B cell (primary cell): ENCODE results near the gene RPS14. TPM values are rescaled to one million over a fixed set of nuclear protein-coding genes. Genes with fewer than 3 reads are reported as not detected.

Source experiments
- ATAC-seq: fragments of 200-7000 bp; cut with Tn5 transposase; one replicate; pipeline ENCODE4 v1.10.0; 2021; ENCODE audit warnings: low read depth, mild to moderate bottlenecking, moderate number of reproducible peaks, moderate library complexity
- CTCF ChIA-PET: fragments of 350-600 bp; sonication (Branson Sonifier 250); formaldehyde crosslinking; loops from one replicate; lab custom pipeline; 2021; ENCODE audit warnings: antibody characterized with exemption, inconsistent platforms; lab: Charles Lee
- POLR2A ChIA-PET: fragments of 350-600 bp; sonication (Branson Sonifier 250); formaldehyde crosslinking; loops from one replicate; lab custom pipeline; 2021; ENCODE audit warnings: antibody characterized with exemption; lab: Charles Lee
- DNase-seq: peaks from one replicate; pipeline ENCODE4 v3.0.0; 2013
- H2AFZ ChIP-seq: 2 replicates; pipeline ENCODE4 v1.6.1; 2012; ENCODE audit warnings: mild to moderate bottlenecking, low read depth, low read length; ENCODE audit not compliant: insufficient read depth, poor library complexity, severe bottlenecking
- H3K27ac ChIP-seq, 2 donors: 1 replicate in 1 of 2; 2 replicates in 1 of 2; pipeline ENCODE4 v1.5.1; 2012 to 2013; ENCODE audit warnings: low read length in 2 of 2, mild to moderate bottlenecking in 2 of 2, moderate library complexity in 1 of 2
- H3K27me3 ChIP-seq, 4 experiments: fragments of 200-600 bp in 1 of 4; sonication (generic) in 1 of 4; replicated peaks in 1 of 4; 1 replicate in 2 of 4; 2 replicates in 2 of 4; pipeline versions ENCODE4 v1.6.1 to v1.7.0; 2013 to 2016; ENCODE audit warnings: low read length in 3 of 4, mild to moderate bottlenecking in 2 of 4, mixed read lengths in 1 of 4, moderate library complexity in 1 of 4; ENCODE audit not compliant: insufficient read depth in 4 of 4, control insufficient read depth in 3 of 4; ENCODE audit errors: control extremely low read depth in 1 of 4
- H3K36me3 ChIP-seq, 2 experiments: replicated peaks in 1 of 2; 1 replicate in 1 of 2; 2 replicates in 1 of 2; pipeline versions ENCODE4 v1.6.1 to v1.7.1; 2013; ENCODE audit warnings: low read length in 1 of 2; ENCODE audit not compliant: insufficient read depth in 2 of 2, control insufficient read depth in 1 of 2; ENCODE audit errors: control extremely low read depth in 1 of 2, extremely low read depth in 1 of 2
- H3K4me1 ChIP-seq, 2 donors: fragments of 200-600 bp in 1 of 2; sonication (generic) in 1 of 2; 1 replicate in 1 of 2; 2 replicates in 1 of 2; pipeline versions ENCODE4 v1.5.1 to v1.6.1; 2013 to 2017; ENCODE audit warnings: low read length in 2 of 2; ENCODE audit not compliant: control insufficient read depth in 2 of 2, insufficient read depth in 2 of 2
- H3K4me2 ChIP-seq: replicated peaks from 2 replicates; pipeline ENCODE3; 2012; ENCODE audit warnings: mild to moderate bottlenecking, low read depth, low read length; ENCODE audit not compliant: poor library complexity, severe bottlenecking
- H3K4me3 ChIP-seq, 5 experiments: fragments of 200-600 bp in 1 of 5; sonication (generic) in 1 of 5; 1 replicate in 3 of 5; 2 replicates in 2 of 5; pipeline versions ENCODE4 v1.5.1 to v1.7.0; 2011 to 2016; ENCODE audit warnings: low read length in 4 of 5, mild to moderate bottlenecking in 4 of 5, low read depth in 2 of 5, control low read depth in 1 of 5, moderate library complexity in 1 of 5; ENCODE audit not compliant: insufficient read depth in 1 of 5; ENCODE audit errors: control extremely low read depth in 1 of 5, extremely low read depth in 1 of 5
- H3K79me2 ChIP-seq: fragments of 200-600 bp; sonication (generic); one replicate; pipeline ENCODE4 v1.6.0; 2016; ENCODE audit warnings: low read length; ENCODE audit not compliant: control insufficient read depth, insufficient read depth
- H3K9ac ChIP-seq: fragments of 200-600 bp; sonication (generic); 2 replicates; pipeline ENCODE4 v1.6.1; 2017; ENCODE audit warnings: mild to moderate bottlenecking, low read length, moderate library complexity
- H3K9me3 ChIP-seq, 3 donors: one replicate each; pipeline versions ENCODE4 v1.6.1 to v1.7.1; 2013; ENCODE audit warnings: low read length in 2 of 3; ENCODE audit not compliant: control insufficient read depth in 2 of 3, insufficient read depth in 1 of 3; ENCODE audit errors: control extremely low read depth in 1 of 3
- H4K20me1 ChIP-seq: 2 replicates; pipeline ENCODE4 v1.6.0; 2012; ENCODE audit warnings: mild to moderate bottlenecking, low read length; ENCODE audit not compliant: insufficient read depth, control insufficient read depth, poor library complexity, severe bottlenecking
- H3K27ac Mint-ChIP-seq: one replicate; pipeline ENCODE4 v1.8.0; 2021; ENCODE audit warnings: mixed read lengths
- H3K27me3 Mint-ChIP-seq: one replicate; pipeline ENCODE4 v1.8.0; 2021; ENCODE audit warnings: mixed read lengths
- H3K4me1 Mint-ChIP-seq: one replicate; pipeline ENCODE4 v1.8.0; 2021; ENCODE audit warnings: mixed read lengths
- H3K4me3 Mint-ChIP-seq: one replicate; pipeline ENCODE4 v1.8.0; 2021; ENCODE audit warnings: mixed read lengths
- H3K9me3 Mint-ChIP-seq: one replicate; pipeline ENCODE4 v1.8.0; 2022; ENCODE audit warnings: mixed read lengths; ENCODE audit not compliant: insufficient read depth
- EZH2 ChIP-seq: IDR thresholded peaks from 2 replicates; pipeline ENCODE4 v1.6.1; 2012; ENCODE audit warnings: borderline replicate concordance, low read depth, mild to moderate bottlenecking, moderate library complexity, low read length; ENCODE audit not compliant: insufficient read depth, poor library complexity, severe bottlenecking
- WGBS: methylation state at CpG from one replicate; pipeline ENCODE4 v1.1.5; 2013; ENCODE audit warnings: missing lambda C conversion rate; ENCODE audit not compliant: insufficient coverage; 5-methylcytosine and 5-hydroxymethylcytosine counted together
- intact Hi-C: fragments of 100-400 bp; cut with micrococcal nuclease; formaldehyde crosslinking; loops from one replicate; pipeline ENCODE4 v1.10.0; 2022
- polyA plus RNA-seq: library from polyadenylated mRNA; depleted of rRNA; stranded (reverse); fragments of >200 nt; gene quantifications from 2 replicates; pipeline ENCODE4 v1.2.3, GENCODE V29; 2012
- total RNA-seq, 2 donors: library from RNA; stranded (reverse); fragments of 120-200 nt in 1 of 2; gene quantifications; 1 replicate in 1 of 2; 2 replicates in 1 of 2; pipeline versions ENCODE4 v1.2.3 to v1.2.4, GENCODE V29; 2013 to 2022
- TF ChIP-seq, protein P1 (sequence below): fragments of 200-600 bp; IDR thresholded peaks from one replicate; pipeline ENCODE4 v1.8.0; 2022; ENCODE audit warnings: antibody characterized with exemption, mild to moderate bottlenecking

RPS14 gene
- total and polyA plus RNA-seq, 2 donors (not counting 1 experiment from before 2014, with no cell fraction given), result 3,740 to 6,881 TPM

- H3K4me1 Mint-ChIP-seq, result peaks cover 51% of the 10 kb centered on the region
- no peaks in the 10 kb centered on the region for H4K20me1 ChIP-seq
- TF ChIP-seq EZH2, result no peak
- TF ChIP-seq, protein P1, sequence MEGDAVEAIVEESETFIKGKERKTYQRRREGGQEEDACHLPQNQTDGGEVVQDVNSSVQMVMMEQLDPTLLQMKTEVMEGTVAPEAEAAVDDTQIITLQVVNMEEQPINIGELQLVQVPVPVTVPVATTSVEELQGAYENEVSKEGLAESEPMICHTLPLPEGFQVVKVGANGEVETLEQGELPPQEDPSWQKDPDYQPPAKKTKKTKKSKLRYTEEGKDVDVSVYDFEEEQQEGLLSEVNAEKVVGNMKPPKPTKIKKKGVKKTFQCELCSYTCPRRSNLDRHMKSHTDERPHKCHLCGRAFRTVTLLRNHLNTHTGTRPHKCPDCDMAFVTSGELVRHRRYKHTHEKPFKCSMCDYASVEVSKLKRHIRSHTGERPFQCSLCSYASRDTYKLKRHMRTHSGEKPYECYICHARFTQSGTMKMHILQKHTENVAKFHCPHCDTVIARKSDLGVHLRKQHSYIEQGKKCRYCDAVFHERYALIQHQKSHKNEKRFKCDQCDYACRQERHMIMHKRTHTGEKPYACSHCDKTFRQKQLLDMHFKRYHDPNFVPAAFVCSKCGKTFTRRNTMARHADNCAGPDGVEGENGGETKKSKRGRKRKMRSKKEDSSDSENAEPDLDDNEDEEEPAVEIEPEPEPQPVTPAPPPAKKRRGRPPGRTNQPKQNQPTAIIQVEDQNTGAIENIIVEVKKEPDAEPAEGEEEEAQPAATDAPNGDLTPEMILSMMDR, result no peak
- peak overlapping the region; percentile 85 for H3K27ac Mint-ChIP-seq
- H2AFZ ChIP-seq, result peak overlapping the region; percentile 98
- ChIA-PET CTCF (interaction anchor here (0.6 to 2.5 kb wide), 7 partner anchors 12 to 360 kb away, joined by 3 to 11 read pairs (median 4); no protein-coding TSS in a partner anchor), POLR2A (interaction anchor here (0.6 to 1.6 kb wide), 9 partner anchors 8 to 214 kb away, joined by 3 to 11 read pairs (median 5); partner anchors contain the start of genes RBM22 and TCOF1)
- no peaks in the 10 kb centered on the region for H3K27me3 ChIP-seq
- H3K79me2 ChIP-seq, result no peaks in the 10 kb centered on the region
- peak overlapping the region; percentile 99 for H3K4me2 ChIP-seq
- H3K4me1 ChIP-seq, result peaks cover 39 to 58% of the 10 kb centered on the region in 2 donors
- WGBS, result 2% methylated on average over 26 of the region's 60 CpGs
- DNase-seq (peak; percentile 86), ATAC-seq (peak; percentile 46)
- H3K4me3 Mint-ChIP-seq, result peak overlapping the region; percentile 82
- no peaks in the 10 kb centered on the region for H3K9me3 ChIP-seq
- H3K9ac ChIP-seq, result peak overlapping the region; percentile 88
- no peaks in the 10 kb centered on the region for H3K36me3 ChIP-seq
- peak overlapping the region; percentile 72 to 73 for H3K27ac ChIP-seq
- intact Hi-C loops, result loop anchor here (1.0 to 10.0 kb wide), 5 partner anchors 25 to 738 kb away; partner anchors contain the start of gene CCDC69
- H3K4me3 ChIP-seq, result peak overlapping the region; percentile 59 to 91 (median 71)
- H3K27me3 Mint-ChIP-seq, result no peaks in the 10 kb centered on the region
- H3K9me3 Mint-ChIP-seq, result no peaks in the 10 kb centered on the region
Observed at GRCh38 chr5:150486402-150487198, 37.1 kb upstream of the RPS14 start.
